DMS 273 (cell line): ENCODE data around the gene HEYL.
"Not testable (repeated sequence)": the region's sequence is repeated elsewhere in the genome, so short reads cannot be mapped to it uniquely, and the experiment has no call there.

Experiments
- DNase-seq: peaks from one replicate; lab custom pipeline; 2025; ENCODE audit not compliant: unreplicated experiment; lab: John Stamatoyannopoulos, UW

The HEYL gene

GRCh38 chr1:39613250-39613649, 26.2 kb downstream of the HEYL start:
- no peak for DNase-seq

DNA sequence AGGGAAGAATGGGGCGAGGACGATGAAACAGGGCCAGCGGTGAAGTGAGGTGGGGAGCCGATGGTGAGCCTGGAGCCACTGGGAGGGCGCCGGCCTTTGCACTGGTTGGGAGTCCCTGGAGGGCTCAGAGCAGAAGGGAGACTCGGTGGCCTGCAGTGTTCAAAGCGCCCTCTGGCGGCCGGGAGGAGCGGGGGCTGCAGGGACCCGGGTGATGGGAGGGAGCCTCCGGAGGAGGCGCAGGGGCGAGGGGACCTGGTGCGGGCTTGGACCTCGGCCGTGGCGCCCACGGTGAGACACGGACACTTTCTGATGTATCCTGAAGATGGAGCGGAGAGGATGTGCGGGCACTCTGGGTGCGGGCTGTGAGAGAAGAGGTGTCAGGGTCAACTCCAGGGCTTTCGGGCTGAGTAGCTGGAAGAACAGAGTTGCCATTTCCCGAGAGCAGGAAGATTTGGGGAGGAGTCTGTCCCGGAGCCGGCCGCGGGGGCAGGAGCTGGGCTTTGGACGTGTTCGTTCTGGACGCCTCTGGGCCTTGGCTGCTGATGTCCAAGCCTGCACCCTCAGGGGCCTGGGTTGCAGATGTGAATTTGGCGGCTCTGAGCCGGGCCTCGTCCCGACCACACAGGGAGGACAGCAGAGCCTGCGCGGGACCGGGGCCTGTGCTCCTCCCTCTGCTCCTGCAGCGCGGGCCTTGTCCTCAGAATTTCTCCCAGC, 29.7 kb downstream of the HEYL start:
- no peak for DNase-seq

GRCh38 chr1:39608921-39609320, 30.5 kb downstream of the HEYL start:
- DNase-seq = no peak

GRCh38 chr1:39603677-39604076, 35.8 kb downstream of the HEYL start:
- not testable (repeated sequence) for DNase-seq

DNA sequence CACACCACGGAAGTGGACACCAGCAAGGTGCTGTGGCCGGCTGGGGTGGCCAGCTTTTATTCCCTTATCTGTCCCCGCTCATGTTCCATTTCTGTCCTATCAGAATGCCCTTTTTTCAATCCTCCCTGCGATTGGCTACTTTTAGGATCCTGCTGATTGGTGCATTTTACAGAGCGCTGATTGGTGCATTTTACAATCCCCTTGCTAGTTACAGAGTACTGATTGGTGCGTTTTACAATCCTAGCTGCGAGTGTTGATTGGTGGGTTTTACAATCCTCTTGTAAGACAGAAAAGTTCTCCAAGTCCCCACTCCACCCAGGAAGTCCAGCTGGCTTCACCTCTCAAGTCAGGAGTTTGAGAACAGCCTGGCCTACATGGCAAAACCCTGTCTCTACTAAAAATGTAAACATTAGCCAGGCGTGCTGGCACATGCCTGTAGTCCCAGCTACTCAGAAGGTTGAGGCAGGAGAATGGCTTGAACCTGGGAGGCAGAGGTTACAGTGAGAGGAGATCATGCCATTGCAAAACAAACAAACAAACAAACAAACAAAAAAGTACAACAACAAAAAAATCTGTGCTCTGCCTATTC, 37.7 kb downstream of the HEYL start:
- DNase-seq = not testable (repeated sequence)

- DNase-seq = no peak
These were observed 43.3 kb downstream of the HEYL start for GRCh38 chr1:39596163-39596562.

- DNase-seq = no peak
These were observed 46.1 kb downstream of the HEYL start for GRCh38 chr1:39593386-39593785.

DNA sequence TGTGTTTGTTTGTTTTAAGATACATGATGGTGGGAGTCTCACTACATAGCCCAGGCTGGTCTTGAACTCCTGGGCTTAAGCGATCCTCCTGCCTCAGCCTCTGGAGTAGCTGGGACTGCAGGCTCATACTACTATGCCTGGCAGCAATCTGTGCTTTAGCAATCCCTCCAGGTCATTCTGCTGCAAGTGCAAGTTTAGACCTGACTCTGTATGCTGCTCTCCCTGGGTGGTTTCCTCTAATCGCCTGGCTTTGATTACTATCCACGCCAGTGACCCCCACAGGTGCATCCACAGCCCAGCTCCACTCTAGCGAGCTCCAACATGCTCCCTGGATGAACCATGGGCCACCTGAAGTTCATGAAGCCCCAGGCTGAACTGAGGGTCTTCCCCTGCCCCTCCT, 47.4 kb downstream of the HEYL start:
- DNase-seq = no peak

DNA sequence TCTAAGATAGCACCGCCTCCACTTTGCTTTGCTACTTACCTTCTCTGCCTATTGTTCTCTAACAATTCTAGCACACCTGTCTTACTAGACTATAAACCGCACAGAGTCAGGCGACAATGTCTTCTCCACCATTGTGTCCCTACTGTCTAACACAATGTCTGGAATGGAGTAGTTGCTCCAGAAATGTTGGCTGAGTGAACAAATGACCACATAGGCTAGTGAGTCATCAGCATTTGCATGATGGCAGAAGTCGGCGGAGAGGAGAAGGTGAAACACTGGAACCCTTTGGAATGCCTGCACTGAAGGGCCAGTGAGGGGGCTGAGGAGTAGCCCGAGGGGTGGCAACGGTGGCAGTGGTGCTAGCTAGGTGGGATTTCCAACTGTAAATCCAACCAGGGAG, 48.9 kb downstream of the HEYL start:
- no peak for DNase-seq

DNA sequence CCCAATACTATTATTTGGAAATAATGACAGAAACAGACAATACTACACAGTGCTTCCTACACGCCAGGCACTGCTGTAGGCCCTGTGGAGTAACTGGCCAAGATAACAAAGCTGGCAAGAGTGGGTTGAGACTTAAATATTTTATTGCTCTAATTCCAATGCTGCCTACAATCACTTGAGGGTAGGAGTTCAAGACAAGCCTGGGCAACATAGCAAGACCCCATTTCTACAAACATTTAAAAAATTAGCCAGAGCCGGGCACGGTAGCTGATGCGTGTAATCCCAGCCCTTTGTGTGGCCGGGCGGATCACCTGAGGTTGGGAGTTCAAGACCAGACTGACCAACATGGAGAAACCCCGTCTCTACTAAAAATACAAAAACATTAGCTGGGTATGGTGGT, 53.5 kb downstream of the HEYL start:
- DNase-seq = no peak

- peak; percentile 99 for DNase-seq
These were observed 63.3 kb downstream of the HEYL start for GRCh38 chr1:39576016-39576657.

- peak; percentile 99 for DNase-seq
These were observed 64.0 kb downstream of the HEYL start for GRCh38 chr1:39575191-39576015.

DNA sequence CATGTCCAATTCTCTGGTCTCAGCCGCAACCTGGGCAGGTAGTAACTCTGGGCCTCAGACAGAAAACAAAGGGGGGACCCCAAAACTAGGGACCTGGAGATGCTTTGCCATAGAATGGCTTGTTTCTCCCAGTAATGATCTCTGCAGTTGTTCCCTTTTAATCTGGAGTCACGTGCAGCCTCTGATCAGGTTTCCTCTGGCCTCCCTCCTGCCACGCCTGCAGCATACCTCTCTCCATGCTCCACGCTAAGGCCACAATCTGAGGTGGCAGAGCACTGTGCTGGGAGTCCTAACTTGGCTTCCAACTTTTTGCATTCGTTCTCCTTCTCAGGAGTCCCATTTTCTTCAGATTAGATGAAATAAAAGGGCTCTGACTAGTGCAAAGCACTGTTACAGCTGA, 64.8 kb downstream of the HEYL start:
- peak; percentile 98 for DNase-seq
